ENCODE data around the gene RELA. TPM values are rescaled to one million over a fixed set of nuclear protein-coding genes. Genes with fewer than 3 reads are reported as not detected.

The RELA gene
- polyA plus RNA-seq, 3 donors, result 21.3 to 67.9 (median 30.9) TPM

- peaks cover 40% of the 10 kb centered on the region for H3K4me1 Mint-ChIP-seq
- no peak for DNase-seq
- peaks cover 53 to 67% of the 10 kb centered on the region in 2 donors for H3K36me3 Mint-ChIP-seq
- intact Hi-C loops (cut with micrococcal nuclease), result loop anchor here (5.0 to 10.0 kb wide), 3 partner anchors 33 to 68 kb away; partner anchors contain the start of gene EHBP1L1 (in 1 of the 2)
- peak overlapping the region; percentile 94 to 96 for H3K27ac ChIP-seq (ENCODE audit: low read depth in 1 of 2, low read length in 2 of 2)
- no peak for TF ChIP-seq CTCF (IDR thresholded peaks at IDR 0.05)
- peaks cover 48 to 52% of the 10 kb centered on the region in 2 donors for H3K36me3 ChIP-seq (replicated peaks in 1 of 2; ENCODE audit: control insufficient read depth in 1 of 2, insufficient read depth in 2 of 2, low read length in 2 of 2)
- H3K9me3 ChIP-seq (replicated peaks in 1 of 2; ENCODE audit: control insufficient read depth in 1 of 2, insufficient read depth in 1 of 2, low read length in 2 of 2), result no peaks in the 10 kb centered on the region
- H3K27me3 Mint-ChIP-seq (ENCODE audit: low read depth in 3 of 3), result no peaks in the 10 kb centered on the region
- H3K79me2 ChIP-seq (ENCODE audit: insufficient read depth, low read length), result peaks cover 86% of the 10 kb centered on the region
- H3K27me3 ChIP-seq (ENCODE audit: control insufficient read depth in 2 of 2, insufficient read depth in 2 of 2, low read length in 2 of 2), result no peaks in the 10 kb centered on the region
- H3K4me2 ChIP-seq (replicated peaks; ENCODE audit: extremely low read depth, low read length, poor library complexity, severe bottlenecking), result peak overlapping the region; percentile 99
- H4K20me1 ChIP-seq (ENCODE audit: insufficient read depth, low read length), result peaks cover 86% of the 10 kb centered on the region
- peak overlapping the region; percentile 90 to 99 (median 97) for H3K27ac Mint-ChIP-seq
- peaks cover 0 to 2% (median 1%) of the 10 kb centered on the region in 7 donors for H3K9me3 Mint-ChIP-seq
- H2AFZ ChIP-seq (ENCODE audit: insufficient read depth, low read depth, low read length, poor library complexity, severe bottlenecking), result no peak overlapping the region
- peak overlapping the region; percentile 89 to 96 for H3K4me3 Mint-ChIP-seq
- H3K4me1 ChIP-seq (ENCODE audit: control insufficient read depth in 1 of 2, insufficient read depth in 2 of 2, low read length in 2 of 2), result peaks cover 39 to 53% of the 10 kb centered on the region in 2 donors
- H3K9ac ChIP-seq (ENCODE audit: insufficient read depth, low read length, poor library complexity, severe bottlenecking), result peak overlapping the region; percentile 24
- 46% methylated on average over 5 of the region's 6 CpGs for WGBS (ENCODE audit: insufficient coverage)
- H3K4me3 ChIP-seq (replicated peaks in 1 of 3; ENCODE audit: low read depth in 2 of 3, low read length in 3 of 3), result peak overlapping the region; percentile 72 to 96 (median 93)
Measured at GRCh38 chr11:65610404-65610803, 52.3 kb downstream of the RELA start.

- Histone ChIP-seq H3K9ac (ENCODE audit: insufficient read depth, low read length, poor library complexity, severe bottlenecking) (no peak overlapping the region), H3K36me3 (replicated peaks in 1 of 2; ENCODE audit: control insufficient read depth in 1 of 2, insufficient read depth in 2 of 2, low read length in 2 of 2) (peaks cover 55 to 59% of the 10 kb centered on the region in 2 donors), H3K9me3 (replicated peaks in 1 of 2; ENCODE audit: control insufficient read depth in 1 of 2, insufficient read depth in 1 of 2, low read length in 2 of 2) (no peaks in the 10 kb centered on the region), H3K79me2 (ENCODE audit: insufficient read depth, low read length) (peaks cover 87% of the 10 kb centered on the region), H3K27ac (ENCODE audit: low read depth in 1 of 2, low read length in 2 of 2) (peak overlapping the region in 1 of 2 donors; percentile 96), H3K27me3 (ENCODE audit: control insufficient read depth in 2 of 2, insufficient read depth in 2 of 2, low read length in 2 of 2) (no peaks in the 10 kb centered on the region), H3K4me1 (ENCODE audit: control insufficient read depth in 1 of 2, insufficient read depth in 2 of 2, low read length in 2 of 2) (peaks cover 39 to 52% of the 10 kb centered on the region in 2 donors), H3K4me2 (replicated peaks; ENCODE audit: extremely low read depth, low read length, poor library complexity, severe bottlenecking) (peak overlapping the region; percentile 99), H4K20me1 (ENCODE audit: insufficient read depth, low read length) (peaks cover 93% of the 10 kb centered on the region), H3K4me3 (replicated peaks in 1 of 3; ENCODE audit: low read depth in 2 of 3, low read length in 3 of 3) (peak overlapping the region in 1 of 3 experiments; percentile 96), H2AFZ (ENCODE audit: insufficient read depth, low read depth, low read length, poor library complexity, severe bottlenecking) (no peak overlapping the region)
- no peaks in the 10 kb centered on the region for H3K27me3 Mint-ChIP-seq (ENCODE audit: low read depth in 3 of 3)
- peak overlapping the region in 1 of 2 donors; percentile 96 for H3K4me3 Mint-ChIP-seq
- DNase-seq, result no peak
- no peak for TF ChIP-seq CTCF (IDR thresholded peaks at IDR 0.05)
- H3K9me3 Mint-ChIP-seq, result peaks cover 0 to 2% (median 0%) of the 10 kb centered on the region in 7 donors
- intact Hi-C loops (cut with micrococcal nuclease), result loop anchor here (5.0 to 10.0 kb wide), 3 partner anchors 32 to 67 kb away; partner anchors contain the start of gene EHBP1L1 (in 1 of the 2)
- H3K36me3 Mint-ChIP-seq, result peaks cover 60 to 75% of the 10 kb centered on the region in 2 donors
- peaks cover 40% of the 10 kb centered on the region for H3K4me1 Mint-ChIP-seq
- H3K27ac Mint-ChIP-seq, result peak overlapping the region in 5 of 7 donors; percentile 88 to 99 (median 97)
- WGBS (ENCODE audit: insufficient coverage), result 98% methylated on average over 4 of the region's 5 CpGs
Measured at GRCh38 chr11:65609665-65610064, 53.1 kb downstream of the RELA start.

All from CD14-positive monocyte (primary cell).